PC-9 (cell line): ENCODE measurements around the gene TANGO2. TPM values are rescaled to one million over a fixed set of nuclear protein-coding genes. Genes with fewer than 3 reads are reported as not detected.

ENCODE experiments used
- BruUV-seq: library from RNA; stranded (reverse); fragments of 400-500 nt; replicated peaks from 2 replicates; lab custom pipeline; 2021; lab: Mats Ljungman, UMichigan
- CTCF ChIA-PET: fragments of 300-600 bp; sonication (Branson Sonifier 250); formaldehyde crosslinking; loops from one replicate; lab custom pipeline; 2022; ENCODE audit warnings: antibody characterized with exemption; lab: Charles Lee
- POLR2A ChIA-PET: fragments of 300-600 bp; sonication (Branson Sonifier 250); formaldehyde crosslinking; loops from one replicate; lab custom pipeline; 2022; ENCODE audit warnings: antibody characterized with exemption; ENCODE audit not compliant: unreplicated experiment; lab: Charles Lee
- DNase-seq, 2 experiments: peaks; one replicate each; pipeline versions ENCODE4 v3.0.0 to v3.0.0-alpha.2; 2015 to 2022; ENCODE audit warnings: mixed read lengths in 1 of 2
- H2AFZ ChIP-seq: fragments of 200-600 bp; sonication (generic); 2 replicates; pipeline ENCODE4 v1.8.1; 2017; ENCODE audit warnings: antibody characterized with exemption
- H3F3A ChIP-seq: fragments of 200-600 bp; sonication (generic); 2 replicates; pipeline ENCODE4 v1.8.1; 2017; ENCODE audit warnings: antibody characterized with exemption, mild to moderate bottlenecking, low read depth; ENCODE audit not compliant: insufficient read depth
- H3K27ac ChIP-seq: fragments of 200-600 bp; sonication (generic); 2 replicates; pipeline ENCODE4 v1.6.1; 2016; ENCODE audit warnings: mixed run types
- H3K27me3 ChIP-seq: fragments of 200-600 bp; sonication (generic); 2 replicates; pipeline ENCODE4 v1.6.1; 2016; ENCODE audit warnings: low read depth, mixed run types; ENCODE audit not compliant: insufficient read depth
- H3K36me3 ChIP-seq: fragments of 200-600 bp; sonication (generic); 2 replicates; pipeline ENCODE4 v1.6.1; 2016; ENCODE audit warnings: low read depth, mixed run types
- H3K4me1 ChIP-seq: fragments of 200-600 bp; sonication (generic); replicated peaks from 2 replicates; pipeline ENCODE4 v1.6.1; 2016; ENCODE audit warnings: mixed run types; ENCODE audit not compliant: insufficient read depth
- H3K4me2 ChIP-seq: fragments of 200-600 bp; sonication (generic); 2 replicates; pipeline ENCODE4 v1.6.1; 2017; ENCODE audit warnings: mixed run types
- H3K4me3 ChIP-seq: fragments of 200-600 bp; sonication (generic); 2 replicates; pipeline ENCODE4 v1.6.1; 2016; ENCODE audit warnings: mixed run types
- H3K79me2 ChIP-seq: fragments of 200-600 bp; sonication (generic); 2 replicates; pipeline ENCODE4 v1.6.1; 2017; ENCODE audit warnings: low read depth, mixed run types
- H3K9me2 ChIP-seq: fragments of 200-600 bp; sonication (generic); 2 replicates; pipeline ENCODE4 v1.8.1; 2017; ENCODE audit warnings: mild to moderate bottlenecking; ENCODE audit not compliant: insufficient read depth
- H3K9me3 ChIP-seq: fragments of 200-600 bp; sonication (generic); 2 replicates; pipeline ENCODE4 v1.8.1; 2016; ENCODE audit warnings: low read depth; ENCODE audit not compliant: insufficient read depth
- H4K20me1 ChIP-seq: fragments of 200-600 bp; sonication (generic); 2 replicates; pipeline ENCODE4 v1.8.1; 2017; ENCODE audit not compliant: insufficient read depth
- CTCF ChIP-seq: fragments of 200-600 bp; sonication (generic); conservative IDR thresholded peaks from 2 replicates; pipeline ENCODE4 v1.6.1; 2017; ENCODE audit warnings: mixed run types, antibody characterized with exemption, mild to moderate bottlenecking, moderate library complexity
- EZH2 ChIP-seq: fragments of 200-600 bp; sonication (generic); IDR thresholded peaks from 2 replicates; pipeline ENCODE4 v1.8.0; 2017; ENCODE audit warnings: antibody characterized with exemption, low read depth
- intact Hi-C: fragments of 100-400 bp; cut with micrococcal nuclease; formaldehyde crosslinking; loops from one replicate; pipeline ENCODE4 v1.10.0; 2022; ENCODE audit not compliant: unreplicated experiment
- total RNA-seq: library from RNA; stranded (reverse); gene quantifications from 2 replicates; pipeline ENCODE4 v1.2.3, GENCODE V29; 2021

The TANGO2 gene
- total RNA-seq, 1 experiment from 2014 or later, result 22.4 TPM

GRCh38 chr22:19986410-19987341 is 34.2 kb upstream of the TANGO2 start:
- no peaks in the 10 kb centered on the region for H3F3A ChIP-seq
- H2AFZ ChIP-seq, result peak overlapping the region; percentile 80

GRCh38 chr22:19987394-19988306 is 33.3 kb upstream of the TANGO2 start:
- intact Hi-C loops, result loop anchor here (5.0 kb wide), 1 partner anchor 35 kb away; the partner anchor contains the start of gene TANGO2
- Histone ChIP-seq H2AFZ (no peak overlapping the region), H3K36me3 (no peaks in the 10 kb centered on the region), H3F3A (no peaks in the 10 kb centered on the region), H3K9me3 (no peaks in the 10 kb centered on the region), H3K4me2 (no peak overlapping the region), H3K9me2 (no peaks in the 10 kb centered on the region), H3K27ac (no peak overlapping the region), H3K4me1 (peaks cover 20% of the 10 kb centered on the region), H4K20me1 (no peaks in the 10 kb centered on the region; the same call in 1 of the 2 replicates), H3K27me3 (no peaks in the 10 kb centered on the region), H3K79me2 (no peaks in the 10 kb centered on the region), H3K4me3 (no peak overlapping the region)
- BruUV-seq, result TSS peak; percentile 22
- TF ChIP-seq EZH2, result no peak
- no peak for TF ChIP-seq CTCF
- DNase-seq, result no peak
- ChIA-PET CTCF (no interaction called here), POLR2A (no interaction called here)

More at GRCh38 chr22:19986410-19987341, 34.2 kb upstream of the TANGO2 start:
- Histone ChIP-seq H3K27ac (no peak overlapping the region), H3K4me2 (peak overlapping the region; percentile 72), H3K4me1 (peaks cover 20% of the 10 kb centered on the region), H3K36me3 (no peaks in the 10 kb centered on the region), H3K27me3 (no peaks in the 10 kb centered on the region), H3K9me3 (no peaks in the 10 kb centered on the region), H3K4me3 (peak overlapping the region; percentile 61), H4K20me1 (no peaks in the 10 kb centered on the region; the same call in 1 of the 2 replicates), H3K79me2 (no peaks in the 10 kb centered on the region), H3K9me2 (no peaks in the 10 kb centered on the region)
- POLR2A ChIA-PET, result no interaction called here
- intact Hi-C loops, result loop anchor here (5.0 kb wide), 1 partner anchor 36 kb away; the partner anchor contains the start of gene TANGO2
- TSS peak; percentile 84 for BruUV-seq
- TF ChIP-seq EZH2 (no peak), CTCF (no peak)
- CTCF ChIA-PET, result interaction anchor here (0.6 kb wide), 1 partner anchor 24 kb away, joined by 4 read pairs; no protein-coding TSS in a partner anchor
- DNase-seq, result peak; percentile 41 to 73

- DNase-seq, result no peak
- no peaks in the 10 kb centered on the region; the same call in 1 of the 2 replicates for H4K20me1 ChIP-seq
- no TSS peak for BruUV-seq
- CTCF ChIA-PET, result no interaction called here
- no peaks in the 10 kb centered on the region for H3K9me3 ChIP-seq
- H3K27me3 ChIP-seq, result no peaks in the 10 kb centered on the region
- POLR2A ChIA-PET, result no interaction called here
- no peaks in the 10 kb centered on the region for H3K36me3 ChIP-seq
- no peak overlapping the region for H2AFZ ChIP-seq
- intact Hi-C loops, result loop anchor here (5.0 kb wide), 1 partner anchor 34 kb away; the partner anchor contains the start of gene TANGO2
- no peak for TF ChIP-seq EZH2
- no peak for TF ChIP-seq CTCF
- no peak overlapping the region for H3K4me2 ChIP-seq
- H3K4me1 ChIP-seq, result peaks cover 20% of the 10 kb centered on the region
- H3K9me2 ChIP-seq, result no peaks in the 10 kb centered on the region
- no peak overlapping the region for H3K27ac ChIP-seq
- H3F3A ChIP-seq, result no peaks in the 10 kb centered on the region
- H3K4me3 ChIP-seq, result no peak overlapping the region
- H3K79me2 ChIP-seq, result no peaks in the 10 kb centered on the region
Measured at GRCh38 chr22:19988331-19988808, 32.5 kb upstream of the TANGO2 start.
